ENCODE measurements around the gene ONECUT3. TPM values are rescaled to one million over a fixed set of nuclear protein-coding genes. Genes with fewer than 3 reads are reported as not detected.

ONECUT3 gene
- total and polyA plus RNA-seq, 9 of the 15 experiments (the other 6 are each of a cell fraction or from before 2014, with no cell fraction given), result not detected

GRCh38 chr19:1747285-1748114 lies 5.8 kb upstream of the ONECUT3 start (continued):
- TF ChIP-seq CEBPG (CRISPR knock-in tag; IDR thresholded peaks at IDR 0.05), result no peak
- no peak for TF ChIP-seq CEBPG (tag; conservative IDR thresholded peaks at IDR 0.05 in 1 of 2, IDR thresholded peaks at IDR 0.05 in 1 of 2)
- TF ChIP-seq MCM7 (IDR thresholded peaks at IDR 0.05), result no peak
- TF ChIP-seq PREB (CRISPR knock-in tag; IDR thresholded peaks at IDR 0.05), result no peak
- no peak for TF ChIP-seq FOXA1 (IDR thresholded peaks at IDR 0.05; ENCODE audit: borderline replicate concordance)
- no peak for TF ChIP-seq FOXJ2 (tag; IDR thresholded peaks at IDR 0.05)
- TF ChIP-seq MLLT1 (IDR thresholded peaks at IDR 0.05), result peak in 1 of 2 experiments; percentile 54; a peak in 1 of 4 replicates
- no peak for TF ChIP-seq KLF10 (CRISPR knock-in tag; IDR thresholded peaks at IDR 0.05)
- TF ChIP-seq MTA3 (IDR thresholded peaks at IDR 0.05; ENCODE audit: borderline replicate concordance), result no peak; the same call in 1 of the 2 replicates
- no peak; the same call in 1 of the 2 replicates for TF ChIP-seq ZNF584 (CRISPR knock-in tag; IDR thresholded peaks at IDR 0.05; ENCODE audit: low read depth)
- TF ChIP-seq ZNF253 (CRISPR knock-in tag; conservative IDR thresholded peaks at IDR 0.05), result no peak
- no peak for TF ChIP-seq BRD4 (IDR thresholded peaks at IDR 0.05)
- no peak for TF ChIP-seq REST (IDR thresholded peaks at IDR 0.05; ENCODE audit: borderline replicate concordance)
- no peak for TF ChIP-seq REST (CRISPR knock-in tag; IDR thresholded peaks at IDR 0.05; ENCODE audit: low read depth)
- peak; percentile 8; the same call in 1 of the 2 replicates for TF ChIP-seq MYC (IDR thresholded peaks at IDR 0.05; ENCODE audit: low read depth, low read length)
- no peak for TF ChIP-seq MYC (CRISPR knock-in tag; IDR thresholded peaks at IDR 0.05; ENCODE audit: borderline replicate concordance, low read depth)
- TF ChIP-seq GTF2F1 (IDR thresholded peaks at IDR 0.05; ENCODE audit: low read depth, low read length), result no peak
- TF ChIP-seq MTA1 (IDR thresholded peaks at IDR 0.05; ENCODE audit: borderline replicate concordance), result peak; percentile 60
- TF ChIP-seq RBM25 (IDR thresholded peaks at IDR 0.05; ENCODE audit: low read depth, low read length, severe bottlenecking), result no peak
